Measurements from ENCODE around the gene PTPN9. TPM values are rescaled to one million over a fixed set of nuclear protein-coding genes. Genes with fewer than 3 reads are reported as not detected.
A peak's percentile ranks its signal among the peaks of the same experiment; 100 is the strongest.

PTPN9 gene
- total RNA-seq, 1 experiment from 2014 or later = 42.2 TPM

- no CpG with 5 or more reads among the region's 1 CpG for WGBS (ENCODE audit: extremely low coverage, insufficient read length, low lambda C conversion rate)
- Histone ChIP-seq H3K4ac (ENCODE audit: low read depth, low read length) (no peak overlapping the region), H3K14ac (ENCODE audit: insufficient read depth, low read length) (no peak overlapping the region), H3K4me1 (ENCODE audit: insufficient read depth, low read length) (no peaks in the 10 kb centered on the region), H3K9ac (ENCODE audit: extremely low read depth, insufficient read length, low read length) (no peak overlapping the region), H3K4me2 (ENCODE audit: insufficient read depth, insufficient read length, low read length) (no peak overlapping the region), H3T11ph (ENCODE audit: low read length) (no peak overlapping the region), H4K5ac (ENCODE audit: insufficient read length, low read depth, low read length) (no peak overlapping the region), H3K79me2 (ENCODE audit: insufficient read depth, low read length) (peaks cover 11% of the 10 kb centered on the region; the same call in 1 of the 2 replicates), H2AFZ (ENCODE audit: low read length) (no peak overlapping the region), H3K9me3 (ENCODE audit: control insufficient read depth, low read depth, low read length) (no peaks in the 10 kb centered on the region), H2BK120ac (ENCODE audit: low read depth, low read length, poor library complexity, severe bottlenecking) (no peak overlapping the region), H2BK5ac (ENCODE audit: insufficient read length, low read length) (no peak overlapping the region), H4K8ac (replicated peaks; ENCODE audit: insufficient read length, low read depth, low read length) (no peak overlapping the region), H3K27me3 (ENCODE audit: insufficient read depth, low read length) (no peaks in the 10 kb centered on the region), H3K79me1 (ENCODE audit: insufficient read depth, low read depth, low read length, poor library complexity, severe bottlenecking) (peaks cover 14% of the 10 kb centered on the region), H3K23ac (ENCODE audit: insufficient read length, low read depth, low read length) (no peak overlapping the region), H4K91ac (ENCODE audit: insufficient read length, low read depth, low read length) (no peak overlapping the region), H2BK12ac (ENCODE audit: insufficient read length, low read depth, low read length) (no peak overlapping the region), H2BK20ac (ENCODE audit: low read depth, low read length, poor library complexity, severe bottlenecking) (no peak overlapping the region), H3K18ac (ENCODE audit: insufficient read length, low read depth, low read length) (no peak overlapping the region), H3K23me2 (ENCODE audit: insufficient read length, low read depth, low read length, poor library complexity, severe bottlenecking) (no peaks in the 10 kb centered on the region), H3K56ac (ENCODE audit: insufficient read length, low read depth, low read length) (no peak overlapping the region), H4K20me1 (ENCODE audit: control insufficient read depth, insufficient read depth, insufficient read length) (no peaks in the 10 kb centered on the region), H2BK15ac (ENCODE audit: low read depth, low read length) (no peak overlapping the region), H2AK5ac (ENCODE audit: insufficient read length, low read length) (no peak overlapping the region), H3K27ac (ENCODE audit: insufficient read length, low read depth, low read length) (no peak overlapping the region)
- Mint-ChIP-seq H3K4me3 (no peak overlapping the region), H3K36me3 (ENCODE audit: insufficient read depth in 1 of 3, low read depth in 3 of 3) (peaks cover 23 to 56% (median 51%) of the 10 kb centered on the region in 3 experiments; a peak in 6 of 7 replicates), H3K27me3 (ENCODE audit: low read depth) (no peaks in the 10 kb centered on the region), H3K9me3 (no peaks in the 10 kb centered on the region), H3K4me1 (peaks cover 0 to 5% of the 10 kb centered on the region in 2 experiments; a peak in 2 of 4 replicates), H3K27ac (peak overlapping the region; percentile 12 to 48 (median 27); a peak in 5 of 7 replicates)
- DNase-seq = no peak
- TF ChIP-seq, protein P1, sequence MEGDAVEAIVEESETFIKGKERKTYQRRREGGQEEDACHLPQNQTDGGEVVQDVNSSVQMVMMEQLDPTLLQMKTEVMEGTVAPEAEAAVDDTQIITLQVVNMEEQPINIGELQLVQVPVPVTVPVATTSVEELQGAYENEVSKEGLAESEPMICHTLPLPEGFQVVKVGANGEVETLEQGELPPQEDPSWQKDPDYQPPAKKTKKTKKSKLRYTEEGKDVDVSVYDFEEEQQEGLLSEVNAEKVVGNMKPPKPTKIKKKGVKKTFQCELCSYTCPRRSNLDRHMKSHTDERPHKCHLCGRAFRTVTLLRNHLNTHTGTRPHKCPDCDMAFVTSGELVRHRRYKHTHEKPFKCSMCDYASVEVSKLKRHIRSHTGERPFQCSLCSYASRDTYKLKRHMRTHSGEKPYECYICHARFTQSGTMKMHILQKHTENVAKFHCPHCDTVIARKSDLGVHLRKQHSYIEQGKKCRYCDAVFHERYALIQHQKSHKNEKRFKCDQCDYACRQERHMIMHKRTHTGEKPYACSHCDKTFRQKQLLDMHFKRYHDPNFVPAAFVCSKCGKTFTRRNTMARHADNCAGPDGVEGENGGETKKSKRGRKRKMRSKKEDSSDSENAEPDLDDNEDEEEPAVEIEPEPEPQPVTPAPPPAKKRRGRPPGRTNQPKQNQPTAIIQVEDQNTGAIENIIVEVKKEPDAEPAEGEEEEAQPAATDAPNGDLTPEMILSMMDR (conservative IDR thresholded peaks at IDR 0.05) = no peak
Measured at GRCh38 chr15:75431682-75432081, 147.4 kb downstream of the PTPN9 start.

All from H9 (cell line).